Measurements from ENCODE around the gene KCNJ14. TPM values are rescaled to one million over a fixed set of nuclear protein-coding genes. Genes with fewer than 3 reads are reported as not detected.
A peak's percentile ranks its signal among the peaks of the same experiment; 100 is the strongest.

KCNJ14 gene
- polyA plus RNA-seq, 1 of the 3 experiments (the other 2 are of a cell fraction) = 1.2 TPM

- H3K4me1 ChIP-seq (ENCODE audit: control insufficient read depth in 1 of 2, insufficient read depth in 2 of 2, low read depth in 1 of 2, low read length in 1 of 2) = peaks cover 5 to 20% of the 10 kb centered on the region in 2 experiments; a peak in 3 of 4 replicates
- no peaks in the 10 kb centered on the region for H3K9me2 ChIP-seq
- peak within 1 kb of the TSS; percentile 92 for H3K4me2 ChIP-seq
- H3K4me3 ChIP-seq (ENCODE audit: low read depth in 2 of 2, low read length in 1 of 2) = peak within 1 kb of the TSS; percentile 77 to 86
- no peaks in the 10 kb centered on the region for H3K27me3 ChIP-seq (ENCODE audit: insufficient read depth)
- H3K9ac ChIP-seq = peak within 1 kb of the TSS; percentile 97
- peaks cover 40% of the 10 kb centered on the region for H4K20me1 ChIP-seq (ENCODE audit: insufficient read depth)
- H3K79me2 ChIP-seq (ENCODE audit: insufficient read depth) = peaks cover 38% of the 10 kb centered on the region
- peak; percentile 87 for DNase-seq
- CTCF ChIA-PET = interaction anchor here (0.7 to 2.0 kb wide), 6 partner anchors 20 to 155 kb away, joined by 3 to 9 read pairs (median 4); no protein-coding TSS in a partner anchor
- POLR2A ChIA-PET = interaction anchor here (0.6 to 1.3 kb wide), 2 partner anchors 10 to 141 kb away, joined by 3 to 5 read pairs; no protein-coding TSS in a partner anchor
- H3K36me3 ChIP-seq (replicated peaks in 1 of 2; ENCODE audit: control insufficient read depth in 1 of 2, insufficient read depth in 2 of 2, low read length in 1 of 2) = peaks cover 33 to 35% of the 10 kb centered on the region in 2 experiments
- peak within 1 kb of the TSS; percentile 95 to 97 for H3K27ac ChIP-seq (ENCODE audit: low read depth in 2 of 2, low read length in 1 of 2)
- H3F3A ChIP-seq (replicated peaks; ENCODE audit: insufficient read depth) = peaks cover 11% of the 10 kb centered on the region
- 1% methylated on average over 18 of the region's 66 CpGs for WGBS (ENCODE audit: low lambda C conversion rate)
- H3K9me3 ChIP-seq = no peaks in the 10 kb centered on the region
- peak within 1 kb of the TSS; percentile 78 for H2AFZ ChIP-seq (ENCODE audit: low read depth)
- no peak for TF ChIP-seq USF2 (IDR thresholded peaks at IDR 0.05; ENCODE audit: borderline replicate concordance, low read depth, low read length)
- no peak for TF ChIP-seq ELF1 (IDR thresholded peaks at IDR 0.05)
- TF ChIP-seq POLR2AphosphoS5 (IDR thresholded peaks at IDR 0.05; ENCODE audit: low read depth, low read length) = peak; percentile 94
- TF ChIP-seq JUND (IDR thresholded peaks at IDR 0.05) = no peak
- no peak for TF ChIP-seq RFX5 (IDR thresholded peaks at IDR 0.05; ENCODE audit: low read length)
- TF ChIP-seq YY1 (IDR thresholded peaks at IDR 0.05; ENCODE audit: low read depth) = peak; percentile 59; the same call in 1 of the 2 replicates
- TF ChIP-seq CHD2 (IDR thresholded peaks at IDR 0.05; ENCODE audit: low read length, partially characterized antibody) = no peak
- no peak for TF ChIP-seq GATA2 (CRISPR knock-in tag; IDR thresholded peaks at IDR 0.05)
- TF ChIP-seq TCF12 (IDR thresholded peaks at IDR 0.05) = no peak
- no peak for TF ChIP-seq FOXM1 (IDR thresholded peaks at IDR 0.05; ENCODE audit: low read depth)
- peak; percentile 19; the same call in 1 of the 2 replicates for TF ChIP-seq REST (IDR thresholded peaks at IDR 0.05; ENCODE audit: low read depth, low read length)
- no peak for TF ChIP-seq RCOR1 (IDR thresholded peaks at IDR 0.05; ENCODE audit: low read length)
- no peak for TF ChIP-seq NFIC (IDR thresholded peaks at IDR 0.05; ENCODE audit: borderline replicate concordance)
- TF ChIP-seq EP300 (IDR thresholded peaks at IDR 0.05; ENCODE audit: borderline replicate concordance in 1 of 2, low read depth in 1 of 2, low read length in 1 of 2) = no peak
- TF ChIP-seq, protein P1, sequence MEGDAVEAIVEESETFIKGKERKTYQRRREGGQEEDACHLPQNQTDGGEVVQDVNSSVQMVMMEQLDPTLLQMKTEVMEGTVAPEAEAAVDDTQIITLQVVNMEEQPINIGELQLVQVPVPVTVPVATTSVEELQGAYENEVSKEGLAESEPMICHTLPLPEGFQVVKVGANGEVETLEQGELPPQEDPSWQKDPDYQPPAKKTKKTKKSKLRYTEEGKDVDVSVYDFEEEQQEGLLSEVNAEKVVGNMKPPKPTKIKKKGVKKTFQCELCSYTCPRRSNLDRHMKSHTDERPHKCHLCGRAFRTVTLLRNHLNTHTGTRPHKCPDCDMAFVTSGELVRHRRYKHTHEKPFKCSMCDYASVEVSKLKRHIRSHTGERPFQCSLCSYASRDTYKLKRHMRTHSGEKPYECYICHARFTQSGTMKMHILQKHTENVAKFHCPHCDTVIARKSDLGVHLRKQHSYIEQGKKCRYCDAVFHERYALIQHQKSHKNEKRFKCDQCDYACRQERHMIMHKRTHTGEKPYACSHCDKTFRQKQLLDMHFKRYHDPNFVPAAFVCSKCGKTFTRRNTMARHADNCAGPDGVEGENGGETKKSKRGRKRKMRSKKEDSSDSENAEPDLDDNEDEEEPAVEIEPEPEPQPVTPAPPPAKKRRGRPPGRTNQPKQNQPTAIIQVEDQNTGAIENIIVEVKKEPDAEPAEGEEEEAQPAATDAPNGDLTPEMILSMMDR (IDR thresholded peaks at IDR 0.05) = no peak
- TF ChIP-seq, protein P2, sequence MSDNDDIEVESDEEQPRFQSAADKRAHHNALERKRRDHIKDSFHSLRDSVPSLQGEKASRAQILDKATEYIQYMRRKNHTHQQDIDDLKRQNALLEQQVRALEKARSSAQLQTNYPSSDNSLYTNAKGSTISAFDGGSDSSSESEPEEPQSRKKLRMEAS (IDR thresholded peaks at IDR 0.05; ENCODE audit: low read depth) = peak; percentile 51; the same call in 1 of the 2 replicates
- TF ChIP-seq, protein P3, sequence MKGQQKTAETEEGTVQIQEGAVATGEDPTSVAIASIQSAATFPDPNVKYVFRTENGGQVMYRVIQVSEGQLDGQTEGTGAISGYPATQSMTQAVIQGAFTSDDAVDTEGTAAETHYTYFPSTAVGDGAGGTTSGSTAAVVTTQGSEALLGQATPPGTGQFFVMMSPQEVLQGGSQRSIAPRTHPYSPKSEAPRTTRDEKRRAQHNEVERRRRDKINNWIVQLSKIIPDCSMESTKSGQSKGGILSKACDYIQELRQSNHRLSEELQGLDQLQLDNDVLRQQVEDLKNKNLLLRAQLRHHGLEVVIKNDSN (IDR thresholded peaks at IDR 0.05; ENCODE audit: borderline replicate concordance, low read depth) = no peak
- TF ChIP-seq TEAD4 (IDR thresholded peaks at IDR 0.05; ENCODE audit: borderline replicate concordance, insufficient read depth) = no peak
- no peak for TF ChIP-seq ZBTB33 (IDR thresholded peaks at IDR 0.05; ENCODE audit: borderline replicate concordance, low read depth)
- peak; percentile 76 for TF ChIP-seq GABPA (IDR thresholded peaks at IDR 0.05; ENCODE audit: low read depth)
- no peak for TF ChIP-seq RAD21 (IDR thresholded peaks at IDR 0.05; ENCODE audit: low read length)
- TF ChIP-seq MEF2A (IDR thresholded peaks at IDR 0.05; ENCODE audit: borderline replicate concordance, low read depth) = no peak
- no peak for TF ChIP-seq EZH2phosphoT487 (IDR thresholded peaks at IDR 0.05; ENCODE audit: borderline replicate concordance, low read depth)
- TF ChIP-seq RXRA (IDR thresholded peaks at IDR 0.05; ENCODE audit: borderline replicate concordance, low read depth) = no peak
These were observed 14.0 kb downstream of the KCNJ14 start, which contains the start of gene CYTH2 for GRCh38 chr19:48469289-48469881. Gene CYTH2 (plus strand): TSS chr19:48469369. CDS start chr19:48469508, 139 bp downstream.

All from SK-N-SH (cell line).